GM12878 (cell line): ENCODE results near the gene CFDP1. TPM values are rescaled to one million over a fixed set of nuclear protein-coding genes. Genes with fewer than 3 reads are reported as not detected.
A peak's percentile ranks its signal among the peaks of the same experiment; 100 is the strongest.

Experiments used
- ATAC-seq: fragments of 200-7000 bp; cut with Tn5 transposase; 3 replicates; pipeline ENCODE4 v1.9.1; 2020; ENCODE audit warnings: mild to moderate bottlenecking, moderate library complexity
- BruUV-seq: library from RNA; stranded (reverse); fragments of 400-500 nt; replicated peaks from 2 replicates; lab custom pipeline; 2021; lab: Mats Ljungman, UMichigan
- CTCF ChIA-PET: fragments of 300-600 bp; sonication (Branson Sonifier 250); formaldehyde crosslinking; extraction: SDS; loops from one replicate; lab custom pipeline; 2021; ENCODE audit warnings: inconsistent platforms; lab: Yijun Ruan, JAX
- POLR2A ChIA-PET: fragments of 350-600 bp; formaldehyde crosslinking; extraction: SDS; loops from one replicate; lab custom pipeline; 2021; ENCODE audit warnings: inconsistent platforms; lab: Charles Lee
- RAD21 ChIA-PET: fragments of 300-600 bp; sonication (Branson Sonifier 250); formaldehyde crosslinking; loops from one replicate; lab custom pipeline; 2023; ENCODE audit warnings: antibody characterized with exemption; ENCODE audit not compliant: unreplicated experiment; lab: Charles Lee
- SMC1A ChIA-PET: fragments of 300-600 bp; sonication (Branson Sonifier 250); formaldehyde crosslinking; loops from one replicate; lab custom pipeline; 2023; ENCODE audit not compliant: unreplicated experiment, uncharacterized antibody; lab: Charles Lee
- DNase-seq: peaks from one replicate; pipeline ENCODE4 v3.0.0-alpha.2; 2011; ENCODE audit warnings: low read depth, low spot score
- FAIRE-seq: peaks from 3 replicates; lab custom pipeline; 2011; peaks lifted over from hg19 to GRCh38; lab: Jason Lieb, UNC
- H2AFZ ChIP-seq: 2 replicates; pipeline ENCODE4 v1.6.0; 2011; ENCODE audit warnings: low read depth, low read length, control low read depth; ENCODE audit not compliant: control insufficient read depth
- H3K27ac ChIP-seq: 2 replicates; pipeline ENCODE4 v1.5.1; 2011; ENCODE audit warnings: control low read depth; ENCODE audit not compliant: control insufficient read depth, insufficient read depth
- H3K27me3 ChIP-seq, 2 experiments: replicated peaks in 1 of 2; 2 replicates each; pipeline versions ENCODE4 v1.6.0 to v1.6.1; 2011; ENCODE audit warnings: low read length in 1 of 2; ENCODE audit not compliant: control insufficient read depth in 2 of 2, insufficient read depth in 2 of 2
- H3K36me3 ChIP-seq, 2 experiments: 2 replicates each; pipeline ENCODE4 v1.5.1; 2011; ENCODE audit warnings: low read length in 1 of 2; ENCODE audit not compliant: control insufficient read depth in 2 of 2, insufficient read depth in 2 of 2
- H3K4me1 ChIP-seq: 2 replicates; pipeline ENCODE4 v1.6.1; 2011; ENCODE audit warnings: mild to moderate bottlenecking, low read length, moderate library complexity, mixed read lengths; ENCODE audit not compliant: control insufficient read depth, insufficient read depth
- H3K4me2 ChIP-seq: 2 replicates; pipeline ENCODE4 v1.6.0; 2011; ENCODE audit warnings: control low read depth; ENCODE audit not compliant: control insufficient read depth, insufficient read depth
- H3K4me3 ChIP-seq: fragments of 200-600 bp; sonication (generic); 2 replicates; pipeline ENCODE4 v1.5.1; 2016
- H3K79me2 ChIP-seq: 2 replicates; pipeline ENCODE4 v1.6.0; 2011; ENCODE audit warnings: low read length; ENCODE audit not compliant: control insufficient read depth, insufficient read depth
- H3K9ac ChIP-seq: 2 replicates; pipeline ENCODE4 v1.8.0; 2011; ENCODE audit warnings: low read length, control low read depth, mixed read lengths; ENCODE audit not compliant: control insufficient read depth, insufficient read depth
- H3K9me3 ChIP-seq: replicated peaks from 3 replicates; pipeline ENCODE4 v1.5.1; 2011; ENCODE audit warnings: mild to moderate bottlenecking, low read length; ENCODE audit not compliant: control insufficient read depth, insufficient read depth
- H4K20me1 ChIP-seq: 2 replicates; pipeline ENCODE4 v1.6.0; 2011; ENCODE audit not compliant: control insufficient read depth, insufficient read depth
- ATF2 ChIP-seq: IDR thresholded peaks from 2 replicates; pipeline ENCODE4 v1.6.1; 2012; ENCODE audit warnings: low read length, inconsistent platforms
- EGR1 ChIP-seq, 2 experiments: IDR thresholded peaks; 1 replicate in 1 of 2; 2 replicates in 1 of 2; pipeline ENCODE4 v1.6.1; 2011 to 2012; ENCODE audit warnings: low read depth in 2 of 2, low read length in 2 of 2, borderline replicate concordance in 1 of 2, mild to moderate bottlenecking in 1 of 2, moderate library complexity in 1 of 2
- JUNB ChIP-seq: IDR thresholded peaks from 2 replicates; pipeline ENCODE4 v1.6.1; 2016; ENCODE audit warnings: antibody characterized with exemption, mild to moderate bottlenecking
- MEF2A ChIP-seq: IDR thresholded peaks from 2 replicates; pipeline ENCODE4 v1.6.1; 2011; ENCODE audit warnings: low read depth, mild to moderate bottlenecking, low read length, moderate library complexity; ENCODE audit not compliant: insufficient read depth
- NR2F1 ChIP-seq: fragments of 450-650 bp; conservative IDR thresholded peaks from 2 replicates; pipeline ENCODE4 v1.6.1; 2017; ENCODE audit warnings: mild to moderate bottlenecking
- PAX5 ChIP-seq: IDR thresholded peaks from 2 replicates; pipeline ENCODE4 v1.6.1; 2011; ENCODE audit warnings: low read depth, low read length, borderline replicate concordance
- PKNOX1 ChIP-seq: fragments of 450-650 bp; IDR thresholded peaks from 2 replicates; pipeline ENCODE4 v1.6.1; 2016; ENCODE audit warnings: mild to moderate bottlenecking
- ZBED1 ChIP-seq: IDR thresholded peaks from 2 replicates; pipeline ENCODE4 v1.6.1; 2016; ENCODE audit warnings: borderline replicate concordance
- ZNF274 ChIP-seq: IDR thresholded peaks from one replicate; pipeline ENCODE4 v1.8.0; 2011; ENCODE audit not compliant: insufficient read length, insufficient read depth
- ZSCAN29 ChIP-seq: fragments of 450-650 bp; IDR thresholded peaks from 2 replicates; pipeline ENCODE4 v1.6.1; 2017; ENCODE audit warnings: mild to moderate bottlenecking, moderate library complexity
- ZZZ3 ChIP-seq: IDR thresholded peaks from 2 replicates; pipeline ENCODE4 v1.6.1; 2011; ENCODE audit warnings: low read depth; ENCODE audit not compliant: control insufficient read depth, insufficient read length
- WGBS: methylation state at CpG from one replicate; pipeline ENCODE4 v1.1.6; 2016; ENCODE audit warnings: low lambda C conversion rate; ENCODE audit not compliant: insufficient replicate concordance, insufficient coverage; ENCODE audit errors: missing lambda C conversion rate; 5-methylcytosine and 5-hydroxymethylcytosine counted together
- in situ Hi-C: fragments of 300-500 bp; cut with MboI; formaldehyde crosslinking; loops from 9 replicates; pipeline ENCODE4 v1.14.3; 2018; ENCODE audit warnings: mixed read lengths
- intact Hi-C: fragments of 100-400 bp; cut with micrococcal nuclease; formaldehyde crosslinking; loops from one replicate; pipeline ENCODE4 v1.14.2; 2022; ENCODE audit not compliant: unreplicated experiment
- polyA plus RNA-seq, 11 experiments: library from polyadenylated mRNA; depleted of rRNA in 4 of 11; unstranded in 6 of 11; stranded (reverse) in 5 of 11; fragments of >200 nt; fragmentation: Nextera tagmentation in 4 of 11; fragmentation: Illumina TruSeq in 1 of 11; extraction: Ambion mirVana in 4 of 11; extraction: Trizol in 1 of 11; gene quantifications; 1 replicate in 1 of 11; 2 replicates in 10 of 11; pipeline versions ENCODE4 v1.2.1 to v1.2.3, GENCODE V29; 2011 to 2016; ENCODE audit warnings: inconsistent platforms in 2 of 11, missing spikeins in 2 of 11, low read depth in 1 of 11
- total RNA-seq, 4 experiments: library from RNA; depleted of rRNA in 3 of 4; stranded (reverse); fragments of >200 nt in 3 of 4; fragmentation: Illumina TruSeq in 1 of 4; extraction: Trizol in 1 of 4; gene quantifications; 2 replicates each; pipeline versions ENCODE4 v1.2.1 to v1.2.3, GENCODE V29; 2013 to 2021
- TF ChIP-seq, protein P1 (sequence below): fragments of 450-650 bp; IDR thresholded peaks from 2 replicates; pipeline ENCODE4 v1.6.1; 2017; ENCODE audit warnings: mild to moderate bottlenecking, moderate library complexity

Gene CFDP1
- total and polyA plus RNA-seq, 10 of the 15 experiments (the other 5 are each of a cell fraction or from before 2014, with no cell fraction given) = 22.3 to 64.8 (median 36.7) TPM

DNA sequence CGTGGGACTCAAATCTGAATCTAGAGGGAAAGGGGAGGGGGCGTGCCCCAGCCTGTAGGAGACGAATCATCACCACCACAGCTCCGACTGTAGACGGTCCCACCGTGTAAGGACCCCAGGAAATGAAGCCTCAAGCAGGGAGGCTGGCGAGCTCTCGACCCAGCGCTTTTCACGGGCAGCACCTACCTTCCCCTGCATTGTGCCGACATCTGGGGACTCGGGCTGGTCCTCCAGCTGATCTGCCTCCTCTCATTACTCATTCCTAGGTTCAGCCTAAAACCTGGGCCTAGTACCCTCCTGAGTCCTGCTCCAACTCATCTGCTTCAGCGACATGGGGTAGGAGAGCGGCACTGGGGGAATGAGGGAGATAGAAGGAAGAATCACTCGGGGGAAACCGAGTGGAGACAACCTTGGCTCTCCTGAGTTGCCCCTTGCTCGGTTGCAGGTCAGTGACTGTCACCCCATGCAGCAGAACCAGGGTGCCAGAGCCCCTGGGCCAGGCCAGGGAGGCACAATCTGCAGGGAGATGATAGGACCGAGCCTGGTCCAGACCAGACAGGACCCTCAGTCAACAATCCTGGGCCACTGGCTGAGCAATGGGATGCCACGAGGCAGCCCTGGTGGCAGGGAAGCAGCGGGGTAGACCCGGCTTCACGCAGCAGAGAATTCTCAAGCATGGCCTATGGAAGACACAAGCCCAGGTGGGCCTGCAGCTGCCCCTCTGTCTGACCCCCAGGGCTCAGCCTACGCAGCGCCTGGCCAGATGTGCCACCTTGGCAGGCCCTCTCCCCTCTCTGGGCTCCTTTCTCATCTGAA is 181.0 kb downstream of the CFDP1 start:
- peaks cover 19% of the 10 kb centered on the region for H4K20me1 ChIP-seq
- H3K27ac ChIP-seq = no peak overlapping the region
- no peak for ATAC-seq
- WGBS = 79% methylated on average over 24 of the region's 24 CpGs
- ChIA-PET CTCF (no interaction called here), SMC1A (no interaction called here), POLR2A (no interaction called here), RAD21 (no interaction called here)
- H3K9me3 ChIP-seq = no peaks in the 10 kb centered on the region
- 0 out of 2 replicates have a peak overlapping the region, but pooled peaks have one; percentile 33 for H3K4me2 ChIP-seq
- no peak for FAIRE-seq
- no peaks in the 10 kb centered on the region; the same call in 1 of the 2 replicates for H3K79me2 ChIP-seq
- in situ Hi-C loops = no loop called here
- peaks cover 4% of the 10 kb centered on the region for H3K4me1 ChIP-seq
- H2AFZ ChIP-seq = peak overlapping the region; percentile 17; the same call in 1 of the 2 replicates
- no peak overlapping the region for H3K4me3 ChIP-seq
- no TSS peak for BruUV-seq
- no peak for DNase-seq
- H3K9ac ChIP-seq = no peak overlapping the region
- peaks cover 0 to 4% of the 10 kb centered on the region in 2 experiments; a peak in 1 of 4 replicates for H3K27me3 ChIP-seq
- no peaks in the 10 kb centered on the region for H3K36me3 ChIP-seq
- intact Hi-C loops = no loop called here
- TF ChIP-seq EGR1 (IDR thresholded peaks at IDR 0.05; ENCODE audit: borderline replicate concordance in 1 of 2, low read depth in 2 of 2, low read length in 2 of 2) (no peak), NR2F1 (no peak), MEF2A (no peak), JUNB (no peak), ZBED1 (no peak), PAX5 (no peak), ZNF274 (no peak), ATF2 (no peak), ZZZ3 (no peak), PKNOX1 (no peak), ZSCAN29 (no peak)
- TF ChIP-seq, protein P1, sequence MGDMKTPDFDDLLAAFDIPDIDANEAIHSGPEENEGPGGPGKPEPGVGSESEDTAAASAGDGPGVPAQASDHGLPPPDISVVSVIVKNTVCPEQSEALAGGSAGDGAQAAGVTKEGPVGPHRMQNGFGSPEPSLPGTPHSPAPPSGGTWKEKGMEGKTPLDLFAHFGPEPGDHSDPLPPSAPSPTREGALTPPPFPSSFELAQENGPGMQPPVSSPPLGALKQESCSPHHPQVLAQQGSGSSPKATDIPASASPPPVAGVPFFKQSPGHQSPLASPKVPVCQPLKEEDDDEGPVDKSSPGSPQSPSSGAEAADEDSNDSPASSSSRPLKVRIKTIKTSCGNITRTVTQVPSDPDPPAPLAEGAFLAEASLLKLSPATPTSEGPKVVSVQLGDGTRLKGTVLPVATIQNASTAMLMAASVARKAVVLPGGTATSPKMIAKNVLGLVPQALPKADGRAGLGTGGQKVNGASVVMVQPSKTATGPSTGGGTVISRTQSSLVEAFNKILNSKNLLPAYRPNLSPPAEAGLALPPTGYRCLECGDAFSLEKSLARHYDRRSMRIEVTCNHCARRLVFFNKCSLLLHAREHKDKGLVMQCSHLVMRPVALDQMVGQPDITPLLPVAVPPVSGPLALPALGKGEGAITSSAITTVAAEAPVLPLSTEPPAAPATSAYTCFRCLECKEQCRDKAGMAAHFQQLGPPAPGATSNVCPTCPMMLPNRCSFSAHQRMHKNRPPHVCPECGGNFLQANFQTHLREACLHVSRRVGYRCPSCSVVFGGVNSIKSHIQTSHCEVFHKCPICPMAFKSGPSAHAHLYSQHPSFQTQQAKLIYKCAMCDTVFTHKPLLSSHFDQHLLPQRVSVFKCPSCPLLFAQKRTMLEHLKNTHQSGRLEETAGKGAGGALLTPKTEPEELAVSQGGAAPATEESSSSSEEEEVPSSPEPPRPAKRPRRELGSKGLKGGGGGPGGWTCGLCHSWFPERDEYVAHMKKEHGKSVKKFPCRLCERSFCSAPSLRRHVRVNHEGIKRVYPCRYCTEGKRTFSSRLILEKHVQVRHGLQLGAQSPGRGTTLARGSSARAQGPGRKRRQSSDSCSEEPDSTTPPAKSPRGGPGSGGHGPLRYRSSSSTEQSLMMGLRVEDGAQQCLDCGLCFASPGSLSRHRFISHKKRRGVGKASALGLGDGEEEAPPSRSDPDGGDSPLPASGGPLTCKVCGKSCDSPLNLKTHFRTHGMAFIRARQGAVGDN = no peak
